Fibroblast of villous mesenchyme (primary cell): ENCODE measurements around the gene LRFN4. TPM values are rescaled to one million over a fixed set of nuclear protein-coding genes. Genes with fewer than 3 reads are reported as not detected.

Source experiments
- DNase-seq: peaks from one replicate; pipeline ENCODE4 v3.0.0-alpha.2; 2010; ENCODE audit warnings: low read depth
- H3K4me3 ChIP-seq: 2 replicates; pipeline ENCODE4 v1.5.1; 2011; ENCODE audit warnings: low read depth, mild to moderate bottlenecking, low read length
- CTCF ChIP-seq: IDR thresholded peaks from 2 replicates; pipeline ENCODE4 v1.5.1; 2012; ENCODE audit warnings: low read depth, mild to moderate bottlenecking, low read length; ENCODE audit not compliant: insufficient read depth
- total RNA-seq: library from RNA; depleted of rRNA; stranded (reverse); fragments of >200 nt; gene quantifications from 2 replicates; pipeline ENCODE4 v1.2.3, GENCODE V29; 2012

LRFN4 gene
- total RNA-seq, 1 donor: 9.9 TPM

DNA sequence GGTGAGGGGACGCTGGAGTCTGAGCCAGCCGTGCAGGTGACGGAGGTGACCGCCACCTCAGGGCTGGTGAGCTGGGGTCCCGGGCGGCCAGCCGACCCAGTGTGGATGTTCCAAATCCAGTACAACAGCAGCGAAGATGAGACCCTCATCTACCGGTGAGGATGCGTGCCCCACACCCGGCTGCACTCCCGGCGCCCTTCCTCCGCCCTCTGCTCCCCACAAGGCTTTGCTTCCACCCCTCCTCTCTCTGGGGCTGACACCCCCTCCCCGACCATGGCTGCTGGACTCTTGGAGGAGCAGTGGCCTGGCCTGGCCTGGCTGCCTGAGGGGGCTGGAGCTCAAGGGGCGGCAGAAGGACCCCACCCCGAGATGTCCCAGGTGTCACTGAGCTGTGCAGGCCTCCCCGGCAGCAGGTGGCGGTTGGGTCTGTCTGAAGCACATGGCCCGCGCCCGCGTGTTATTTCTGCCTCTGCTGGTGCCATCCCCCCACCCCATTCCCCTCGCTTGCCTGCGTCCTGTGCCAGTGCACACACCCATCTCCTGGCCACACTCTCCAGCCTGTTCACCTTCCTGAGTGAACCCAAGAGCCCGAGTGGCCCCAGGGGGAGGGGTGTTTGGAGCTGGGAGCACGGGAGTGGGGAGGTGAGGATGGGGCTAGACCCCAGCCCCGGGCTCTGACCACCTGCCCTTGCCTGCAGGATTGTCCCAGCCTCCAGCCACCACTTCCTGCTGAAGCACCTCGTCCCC, 2.2 kb downstream of the LRFN4 start:
- DNase-seq: no peak
- no peak for TF ChIP-seq CTCF
- no peak overlapping the region for H3K4me3 ChIP-seq

DNA sequence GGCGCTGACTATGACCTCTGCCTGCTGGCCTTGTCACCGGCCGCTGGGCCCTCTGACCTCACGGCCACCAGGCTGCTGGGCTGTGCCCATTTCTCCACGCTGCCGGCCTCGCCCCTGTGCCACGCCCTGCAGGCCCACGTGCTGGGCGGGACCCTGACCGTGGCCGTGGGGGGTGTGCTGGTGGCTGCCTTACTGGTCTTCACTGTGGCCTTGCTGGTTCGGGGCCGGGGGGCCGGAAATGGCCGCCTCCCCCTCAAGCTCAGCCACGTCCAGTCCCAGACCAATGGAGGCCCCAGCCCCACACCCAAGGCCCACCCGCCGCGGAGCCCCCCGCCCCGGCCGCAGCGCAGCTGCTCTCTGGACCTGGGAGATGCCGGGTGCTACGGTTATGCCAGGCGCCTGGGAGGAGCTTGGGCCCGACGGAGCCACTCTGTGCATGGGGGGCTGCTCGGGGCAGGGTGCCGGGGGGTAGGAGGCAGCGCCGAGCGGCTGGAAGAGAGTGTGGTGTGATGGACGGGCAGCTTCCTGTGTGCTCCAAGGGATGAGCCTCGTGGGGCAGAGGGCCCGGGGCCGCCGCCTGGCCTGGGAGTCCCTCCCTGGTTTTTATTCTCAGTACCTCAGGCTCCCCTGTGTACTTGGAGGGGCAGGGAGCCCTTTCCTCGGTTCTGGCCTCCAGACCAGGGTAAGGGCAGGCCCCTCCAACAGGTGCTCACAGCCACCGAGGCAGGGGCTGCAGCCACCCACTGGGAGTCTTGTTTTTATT, 3.0 kb downstream of the LRFN4 start:
- TF ChIP-seq CTCF: no peak

GRCh38 chr11:66860449-66860831, 3.6 kb downstream of the LRFN4 start:
- no peak for TF ChIP-seq CTCF
- DNase-seq: no peak
- H3K4me3 ChIP-seq: no peak overlapping the region

More for the DNA sequence above, 3.0 kb downstream of the LRFN4 start:
- no peak overlapping the region for H3K4me3 ChIP-seq
- DNase-seq: no peak

DNA sequence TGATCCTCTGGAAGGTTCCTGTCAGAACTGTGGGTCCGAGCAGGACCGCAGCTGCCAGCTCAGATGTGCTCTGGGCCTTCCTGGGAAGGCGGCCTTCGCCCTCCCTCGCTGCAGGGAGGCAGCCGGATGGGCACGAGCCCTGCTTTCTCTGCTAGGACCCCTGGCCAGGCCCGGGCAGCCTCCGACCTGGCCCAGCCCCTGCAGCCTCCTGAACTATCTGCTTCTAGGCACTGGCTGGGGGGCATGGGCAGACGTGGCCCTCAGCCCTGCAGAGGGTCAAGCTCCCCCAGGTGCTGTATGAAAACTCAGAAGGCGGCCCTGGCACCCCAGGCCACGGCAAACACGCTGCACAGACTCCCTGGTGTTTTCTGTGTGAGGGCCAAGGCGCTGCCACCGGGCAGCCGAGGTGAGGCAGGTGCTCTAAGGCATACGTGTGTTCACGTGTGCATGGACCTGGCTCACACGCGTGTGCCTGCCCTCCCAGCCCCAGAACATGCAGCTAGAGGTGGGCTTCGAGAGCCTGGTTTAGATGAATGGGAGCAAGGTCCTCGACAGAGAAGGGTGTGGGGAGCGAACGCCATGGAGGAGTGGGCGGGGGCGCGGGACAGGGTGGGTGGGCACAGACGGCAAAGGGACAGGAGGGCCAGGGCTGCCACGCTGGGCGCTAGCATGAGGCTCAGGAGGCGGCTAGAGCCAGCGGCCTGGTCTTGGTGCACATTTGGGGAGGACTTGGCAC, 4.3 kb downstream of the LRFN4 start:
- no peak overlapping the region for H3K4me3 ChIP-seq
- no peak for TF ChIP-seq CTCF
- DNase-seq: no peak

GRCh38 chr11:66861774-66862558, 5.1 kb downstream of the LRFN4 start:
- DNase-seq: no peak
- TF ChIP-seq CTCF: no peak
- H3K4me3 ChIP-seq: no peak overlapping the region

- DNase-seq: no peak
- TF ChIP-seq CTCF: no peak
- H3K4me3 ChIP-seq: no peak overlapping the region
These were observed 5.7 kb downstream of the LRFN4 start for GRCh38 chr11:66862559-66863037.
